ENCODE data around the gene DHRS7.

DNA sequence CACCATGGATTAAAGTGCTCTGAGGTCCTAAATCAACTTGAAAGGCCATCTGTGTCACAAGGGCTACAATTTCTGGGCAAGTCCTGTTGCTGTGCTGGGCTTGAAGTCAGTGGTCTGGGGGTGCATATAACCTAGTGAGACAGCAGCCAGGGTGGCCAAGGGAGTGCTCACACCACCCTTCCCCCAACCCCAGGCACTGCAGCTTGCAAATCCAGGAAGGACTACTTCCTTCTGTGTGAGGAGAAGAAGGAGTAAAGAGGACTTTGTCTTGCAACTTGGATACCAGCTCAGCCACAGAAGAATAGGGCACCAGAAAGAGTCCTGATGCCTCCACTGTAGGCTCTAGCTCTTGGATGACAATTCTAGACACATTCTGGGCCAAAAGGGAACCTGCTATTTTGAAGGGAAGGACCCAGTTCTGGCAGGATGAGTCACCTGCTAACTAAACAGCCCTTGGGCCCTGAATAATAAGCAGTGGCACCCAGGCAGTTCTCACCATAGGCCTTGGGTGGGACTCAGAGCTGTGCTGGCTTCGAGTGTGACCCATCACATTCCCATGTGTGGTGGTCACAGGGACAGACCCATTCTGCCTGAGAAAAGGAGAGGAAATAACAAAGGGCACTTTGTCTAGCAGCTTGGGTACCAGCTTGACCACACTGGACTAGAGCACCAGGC lies 32.6 kb upstream of the DHRS7 start:
- TF ChIP-seq, protein P1, sequence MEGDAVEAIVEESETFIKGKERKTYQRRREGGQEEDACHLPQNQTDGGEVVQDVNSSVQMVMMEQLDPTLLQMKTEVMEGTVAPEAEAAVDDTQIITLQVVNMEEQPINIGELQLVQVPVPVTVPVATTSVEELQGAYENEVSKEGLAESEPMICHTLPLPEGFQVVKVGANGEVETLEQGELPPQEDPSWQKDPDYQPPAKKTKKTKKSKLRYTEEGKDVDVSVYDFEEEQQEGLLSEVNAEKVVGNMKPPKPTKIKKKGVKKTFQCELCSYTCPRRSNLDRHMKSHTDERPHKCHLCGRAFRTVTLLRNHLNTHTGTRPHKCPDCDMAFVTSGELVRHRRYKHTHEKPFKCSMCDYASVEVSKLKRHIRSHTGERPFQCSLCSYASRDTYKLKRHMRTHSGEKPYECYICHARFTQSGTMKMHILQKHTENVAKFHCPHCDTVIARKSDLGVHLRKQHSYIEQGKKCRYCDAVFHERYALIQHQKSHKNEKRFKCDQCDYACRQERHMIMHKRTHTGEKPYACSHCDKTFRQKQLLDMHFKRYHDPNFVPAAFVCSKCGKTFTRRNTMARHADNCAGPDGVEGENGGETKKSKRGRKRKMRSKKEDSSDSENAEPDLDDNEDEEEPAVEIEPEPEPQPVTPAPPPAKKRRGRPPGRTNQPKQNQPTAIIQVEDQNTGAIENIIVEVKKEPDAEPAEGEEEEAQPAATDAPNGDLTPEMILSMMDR (IDR thresholded peaks at IDR 0.05; ENCODE audit: borderline replicate concordance, extremely low read depth, low read length, poor library complexity, severe bottlenecking): no peak
- TF ChIP-seq EZH2 (IDR thresholded peaks at IDR 0.05; ENCODE audit: borderline replicate concordance, low read depth, low read length, severe bottlenecking): no peak
